DND-41 (cell line): ENCODE results near the gene TCF7L1.

Experiments used
- EZH2 ChIP-seq: IDR thresholded peaks from 3 replicates; pipeline ENCODE4 v1.6.1; 2012; ENCODE audit warnings: borderline replicate concordance, low read depth, mild to moderate bottlenecking, moderate library complexity, low read length, inconsistent platforms; ENCODE audit not compliant: severe bottlenecking
- TF ChIP-seq, protein P1 (sequence below): IDR thresholded peaks from 2 replicates; pipeline ENCODE4 v1.5.1; 2012; ENCODE audit warnings: borderline replicate concordance, low read length, moderate library complexity, mild to moderate bottlenecking; ENCODE audit not compliant: poor library complexity, severe bottlenecking; ENCODE audit errors: extremely low read depth

DNA sequence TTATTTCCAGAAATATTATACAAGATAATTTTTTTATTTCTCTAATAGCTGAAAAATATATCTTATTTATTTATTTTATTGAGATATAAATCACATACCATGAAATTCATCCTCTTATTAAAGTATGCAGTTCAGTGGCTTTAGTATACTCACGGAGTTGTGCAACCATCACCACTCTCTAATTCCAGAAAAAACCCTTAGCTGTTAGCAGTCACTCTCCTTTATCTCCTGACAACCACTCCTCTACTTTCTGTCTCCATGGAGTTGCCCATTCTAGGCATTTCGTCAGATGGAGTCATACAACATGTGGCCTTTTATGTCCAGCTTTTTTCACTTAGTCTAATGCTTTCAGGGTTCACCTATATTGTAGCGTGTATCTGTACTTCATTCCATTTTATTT is 66.5 kb downstream of the TCF7L1 start:
- TF ChIP-seq, protein P1, sequence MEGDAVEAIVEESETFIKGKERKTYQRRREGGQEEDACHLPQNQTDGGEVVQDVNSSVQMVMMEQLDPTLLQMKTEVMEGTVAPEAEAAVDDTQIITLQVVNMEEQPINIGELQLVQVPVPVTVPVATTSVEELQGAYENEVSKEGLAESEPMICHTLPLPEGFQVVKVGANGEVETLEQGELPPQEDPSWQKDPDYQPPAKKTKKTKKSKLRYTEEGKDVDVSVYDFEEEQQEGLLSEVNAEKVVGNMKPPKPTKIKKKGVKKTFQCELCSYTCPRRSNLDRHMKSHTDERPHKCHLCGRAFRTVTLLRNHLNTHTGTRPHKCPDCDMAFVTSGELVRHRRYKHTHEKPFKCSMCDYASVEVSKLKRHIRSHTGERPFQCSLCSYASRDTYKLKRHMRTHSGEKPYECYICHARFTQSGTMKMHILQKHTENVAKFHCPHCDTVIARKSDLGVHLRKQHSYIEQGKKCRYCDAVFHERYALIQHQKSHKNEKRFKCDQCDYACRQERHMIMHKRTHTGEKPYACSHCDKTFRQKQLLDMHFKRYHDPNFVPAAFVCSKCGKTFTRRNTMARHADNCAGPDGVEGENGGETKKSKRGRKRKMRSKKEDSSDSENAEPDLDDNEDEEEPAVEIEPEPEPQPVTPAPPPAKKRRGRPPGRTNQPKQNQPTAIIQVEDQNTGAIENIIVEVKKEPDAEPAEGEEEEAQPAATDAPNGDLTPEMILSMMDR = no peak
- no peak for TF ChIP-seq EZH2
